ENCODE measurements around the gene MBOAT1. TPM values are rescaled to one million over a fixed set of nuclear protein-coding genes. Genes with fewer than 3 reads are reported as not detected.

Gene MBOAT1
- total and polyA plus RNA-seq, 12 donors = 1.5 to 7.9 (median 3.8) TPM

GRCh38 chr6:20217891-20218290, 5.6 kb upstream of the MBOAT1 start:
- intact Hi-C loops (cut with DNase I) = loop anchor here in 3 of 10 donors (5.0 to 10.0 kb wide), 4 partner anchors 93 to 1367 kb away; partner anchors contain the start of gene E2F3 (in 2 of the 3)
- TF ChIP-seq, protein P1, sequence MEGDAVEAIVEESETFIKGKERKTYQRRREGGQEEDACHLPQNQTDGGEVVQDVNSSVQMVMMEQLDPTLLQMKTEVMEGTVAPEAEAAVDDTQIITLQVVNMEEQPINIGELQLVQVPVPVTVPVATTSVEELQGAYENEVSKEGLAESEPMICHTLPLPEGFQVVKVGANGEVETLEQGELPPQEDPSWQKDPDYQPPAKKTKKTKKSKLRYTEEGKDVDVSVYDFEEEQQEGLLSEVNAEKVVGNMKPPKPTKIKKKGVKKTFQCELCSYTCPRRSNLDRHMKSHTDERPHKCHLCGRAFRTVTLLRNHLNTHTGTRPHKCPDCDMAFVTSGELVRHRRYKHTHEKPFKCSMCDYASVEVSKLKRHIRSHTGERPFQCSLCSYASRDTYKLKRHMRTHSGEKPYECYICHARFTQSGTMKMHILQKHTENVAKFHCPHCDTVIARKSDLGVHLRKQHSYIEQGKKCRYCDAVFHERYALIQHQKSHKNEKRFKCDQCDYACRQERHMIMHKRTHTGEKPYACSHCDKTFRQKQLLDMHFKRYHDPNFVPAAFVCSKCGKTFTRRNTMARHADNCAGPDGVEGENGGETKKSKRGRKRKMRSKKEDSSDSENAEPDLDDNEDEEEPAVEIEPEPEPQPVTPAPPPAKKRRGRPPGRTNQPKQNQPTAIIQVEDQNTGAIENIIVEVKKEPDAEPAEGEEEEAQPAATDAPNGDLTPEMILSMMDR (IDR thresholded peaks at IDR 0.05) = no peak
- no peaks in the 10 kb centered on the region for H3K27me3 ChIP-seq
- H3K4me1 ChIP-seq = peaks cover 2 to 37% (median 21%) of the 10 kb centered on the region in 9 donors
- H3K36me3 ChIP-seq = no peaks in the 10 kb centered on the region
- H3K4me3 ChIP-seq = no peak overlapping the region
- 40 to 54% methylated on average over 2 of the region's 2 CpGs for WGBS, 2 donors
- DNase-seq (peak in 1 of 2 donors; percentile 29), ATAC-seq (peak; percentile 72 to 95 (median 88))
- peak overlapping the region in 9 of 10 donors; percentile 53 to 83 (median 70) for H3K27ac ChIP-seq
- no peaks in the 10 kb centered on the region for H3K9me3 ChIP-seq

GRCh38 chr6:20217324-20217855, 5.1 kb upstream of the MBOAT1 start:
- DNase-seq (peak in 1 of 2 donors; percentile 53), ATAC-seq (peak; percentile 7 to 81 (median 67))
- H3K4me3 ChIP-seq = peak overlapping the region in 4 of 10 donors; percentile 2 to 21 (median 11)
- 11 to 15% methylated on average over 5 of the region's 5 CpGs for WGBS, 2 donors
- peak overlapping the region in 9 of 10 donors; percentile 53 to 83 (median 70) for H3K27ac ChIP-seq
- H3K9me3 ChIP-seq = no peaks in the 10 kb centered on the region
- TF ChIP-seq, protein P1 (IDR thresholded peaks at IDR 0.05) = no peak
- H3K27me3 ChIP-seq = no peaks in the 10 kb centered on the region
- no peaks in the 10 kb centered on the region for H3K36me3 ChIP-seq
- H3K4me1 ChIP-seq = peaks cover 2 to 38% (median 21%) of the 10 kb centered on the region in 9 donors
- intact Hi-C loops (cut with DNase I) = loop anchor here in 3 of 10 donors (5.0 to 10.0 kb wide), 4 partner anchors 93 to 1367 kb away; partner anchors contain the start of gene E2F3 (in 2 of the 3)

- Histone ChIP-seq H3K9me3 (no peaks in the 10 kb centered on the region), H3K27me3 (no peaks in the 10 kb centered on the region), H3K4me1 (peaks cover 2 to 50% (median 28%) of the 10 kb centered on the region in 9 donors), H3K4me3 (no peak overlapping the region), H3K27ac (no peak overlapping the region), H3K36me3 (no peaks in the 10 kb centered on the region)
- TF ChIP-seq, protein P1 (IDR thresholded peaks at IDR 0.05) = no peak
- intact Hi-C loops (cut with DNase I) = loop anchor here in 3 of 10 donors (5.0 to 10.0 kb wide), 4 partner anchors 91 to 1369 kb away; partner anchors contain the start of gene E2F3 (in 2 of the 3)
- no peak for DNase-seq
- no peak for ATAC-seq
Measured at GRCh38 chr6:20215310-20215709, 3.0 kb upstream of the MBOAT1 start.

GRCh38 chr6:20213271-20213798, 1.1 kb upstream of the MBOAT1 start:
- Histone ChIP-seq H3K4me1 (peaks cover 2 to 57% (median 31%) of the 10 kb centered on the region in 9 donors), H3K9me3 (no peaks in the 10 kb centered on the region), H3K4me3 (peak overlapping the region; percentile 3 to 96 (median 87)), H3K27me3 (no peaks in the 10 kb centered on the region), H3K27ac (peak overlapping the region; percentile 66 to 94 (median 91)), H3K36me3 (no peaks in the 10 kb centered on the region)
- ATAC-seq (no peak), DNase-seq (no peak)
- 18 to 28% methylated on average over 9 of the region's 9 CpGs for WGBS, 2 donors
- intact Hi-C loops (cut with DNase I) = loop anchor here in 8 of 10 donors (2.0 to 10.0 kb wide), 12 partner anchors 36 to 1951 kb away; partner anchors contain the start of genes E2F3 (in 4 of the 8) and DEK (in 1 of the 8)
- TF ChIP-seq, protein P1 (IDR thresholded peaks at IDR 0.05) = no peak

Data from heart right ventricle (tissue), 16 donors.